ENCODE measurements around the gene PAQR5.
A peak's percentile ranks its signal among the peaks of the same experiment; 100 is the strongest.

The PAQR5 gene

GRCh38 chr15:69452692-69453521, 154.2 kb downstream of the PAQR5 start, which contains the start of gene RPLP1:
Gene RPLP1, plus strand, starts transcription at chr15:69452818. Its CDS starts 131 bp downstream, at chr15:69452949.
- H3K18ac ChIP-seq (ENCODE audit: low read depth in 1 of 2, low read length in 2 of 2) = peak within 1 kb of the TSS; percentile 76 to 87
- no peak within 1 kb of the TSS for H2AK5ac ChIP-seq (ENCODE audit: low read length, severe bottlenecking)
- peak within 1 kb of the TSS; percentile 90 to 92 for H3K4me3 ChIP-seq (ENCODE audit: insufficient read depth in 1 of 2, low read depth in 1 of 2, low read length in 2 of 2)
- peak within 1 kb of the TSS; percentile 71 to 84 for H3K4ac ChIP-seq (ENCODE audit: low read depth in 1 of 2, low read length in 2 of 2)
- WGBS = under 1% methylated on average over 77 of the region's 77 CpGs
- H3K27ac ChIP-seq (ENCODE audit: low read length, poor library complexity, severe bottlenecking) = peak within 1 kb of the TSS; percentile 69
- no peaks in the 10 kb centered on the region for H3K9me3 ChIP-seq (ENCODE audit: control insufficient read depth, low read length)
- H3K9ac ChIP-seq (ENCODE audit: low read length) = peak within 1 kb of the TSS; percentile 92
- peak within 1 kb of the TSS; percentile 30 for H2AFZ ChIP-seq (ENCODE audit: low read depth, low read length)
- H3K79me1 ChIP-seq (replicated peaks; ENCODE audit: low read length, poor library complexity, severe bottlenecking) = peaks cover 5% of the 10 kb centered on the region
- H4K8ac ChIP-seq (ENCODE audit: low read length) = peak within 1 kb of the TSS; percentile 74
- H3K27me3 ChIP-seq (ENCODE audit: control insufficient read depth in 1 of 2, insufficient read depth in 1 of 2, low read length in 2 of 2) = no peaks in the 10 kb centered on the region
- peak within 1 kb of the TSS in 1 of 2 experiments; percentile 23 for H3K23ac ChIP-seq (ENCODE audit: low read length in 2 of 2)
- H2BK120ac ChIP-seq (ENCODE audit: low read depth, low read length) = no peak within 1 kb of the TSS
- H2BK15ac ChIP-seq (ENCODE audit: low read depth, poor library complexity, severe bottlenecking) = peak within 1 kb of the TSS; percentile 82
- H3K4me2 ChIP-seq (ENCODE audit: low read length, poor library complexity, severe bottlenecking) = peak within 1 kb of the TSS; percentile 67
- H3K14ac ChIP-seq (ENCODE audit: low read length in 2 of 2) = peak within 1 kb of the TSS in 1 of 2 experiments; percentile 93
- H2BK5ac ChIP-seq (ENCODE audit: low read depth, low read length, poor library complexity, severe bottlenecking) = peak within 1 kb of the TSS; percentile 68
- no peak within 1 kb of the TSS for H2BK12ac ChIP-seq (ENCODE audit: low read length in 2 of 2)
- peaks cover 11 to 43% of the 10 kb centered on the region in 2 experiments for H3K36me3 ChIP-seq (ENCODE audit: control insufficient read depth in 1 of 2, insufficient read depth in 2 of 2, low read depth in 1 of 2, low read length in 2 of 2)
- no peak within 1 kb of the TSS for H4K91ac ChIP-seq (ENCODE audit: low read length)
- peaks cover 9% of the 10 kb centered on the region for H3K4me1 ChIP-seq (ENCODE audit: control insufficient read depth, insufficient read depth, low read depth, low read length)
- DNase-seq = peak; percentile 96

DNA sequence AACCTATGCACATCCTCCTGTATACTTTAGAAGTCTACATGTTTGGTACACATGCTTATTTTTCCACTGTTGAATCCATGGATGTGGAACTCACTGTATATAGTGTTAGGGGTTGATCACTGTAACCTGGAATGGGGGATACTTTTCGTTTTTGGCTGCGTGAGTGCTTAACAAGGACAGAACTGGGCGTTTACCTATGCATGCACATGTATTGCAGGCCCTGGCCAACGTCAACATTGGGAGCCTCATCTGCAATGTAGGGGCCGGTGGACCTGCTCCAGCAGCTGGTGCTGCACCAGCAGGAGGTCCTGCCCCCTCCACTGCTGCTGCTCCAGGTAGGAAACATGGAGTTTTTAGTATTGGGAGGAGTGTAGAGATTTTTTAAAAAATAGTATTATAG, 156.2 kb downstream of the PAQR5 start:
- Histone ChIP-seq H2AFZ (ENCODE audit: low read depth, low read length) (no peak overlapping the region), H3K23ac (ENCODE audit: low read length in 2 of 2) (peak overlapping the region; percentile 9 to 10), H2BK120ac (ENCODE audit: low read depth, low read length) (no peak overlapping the region), H3K27ac (ENCODE audit: low read length, poor library complexity, severe bottlenecking) (no peak overlapping the region), H3K9me3 (ENCODE audit: control insufficient read depth, low read length) (no peaks in the 10 kb centered on the region), H4K8ac (ENCODE audit: low read length) (no peak overlapping the region), H3K79me1 (replicated peaks; ENCODE audit: low read length, poor library complexity, severe bottlenecking) (peaks cover 5% of the 10 kb centered on the region), H3K4me3 (ENCODE audit: insufficient read depth in 1 of 2, low read depth in 1 of 2, low read length in 2 of 2) (peak overlapping the region in 1 of 2 experiments; percentile 90), H2AK5ac (ENCODE audit: low read length, severe bottlenecking) (no peak overlapping the region), H3K36me3 (ENCODE audit: control insufficient read depth in 1 of 2, insufficient read depth in 2 of 2, low read depth in 1 of 2, low read length in 2 of 2) (peaks cover 11 to 44% of the 10 kb centered on the region in 2 experiments), H3K18ac (ENCODE audit: low read depth in 1 of 2, low read length in 2 of 2) (no peak overlapping the region), H4K91ac (ENCODE audit: low read length) (no peak overlapping the region), H3K4ac (ENCODE audit: low read depth in 1 of 2, low read length in 2 of 2) (no peak overlapping the region), H3K14ac (ENCODE audit: low read length in 2 of 2) (no peak overlapping the region), H3K9ac (ENCODE audit: low read length) (peak overlapping the region; percentile 60), H2BK12ac (ENCODE audit: low read length in 2 of 2) (no peak overlapping the region), H3K4me2 (ENCODE audit: low read length, poor library complexity, severe bottlenecking) (peak overlapping the region; percentile 53), H3K27me3 (ENCODE audit: control insufficient read depth in 1 of 2, insufficient read depth in 1 of 2, low read length in 2 of 2) (no peaks in the 10 kb centered on the region), H2BK15ac (ENCODE audit: low read depth, poor library complexity, severe bottlenecking) (no peak overlapping the region), H2BK5ac (ENCODE audit: low read depth, low read length, poor library complexity, severe bottlenecking) (no peak overlapping the region), H3K4me1 (ENCODE audit: control insufficient read depth, insufficient read depth, low read depth, low read length) (peaks cover 9% of the 10 kb centered on the region)
- WGBS = 58% methylated on average over 5 of the region's 5 CpGs
- DNase-seq = no peak

GRCh38 chr15:69456208-69457166, 157.8 kb downstream of the PAQR5 start:
- Histone ChIP-seq H3K36me3 (ENCODE audit: control insufficient read depth in 1 of 2, insufficient read depth in 2 of 2, low read depth in 1 of 2, low read length in 2 of 2) (peaks cover 11 to 44% of the 10 kb centered on the region in 2 experiments), H3K4me3 (ENCODE audit: insufficient read depth in 1 of 2, low read depth in 1 of 2, low read length in 2 of 2) (no peak overlapping the region), H3K23ac (ENCODE audit: low read length in 2 of 2) (no peak overlapping the region), H2AK5ac (ENCODE audit: low read length, severe bottlenecking) (no peak overlapping the region), H3K79me1 (replicated peaks; ENCODE audit: low read length, poor library complexity, severe bottlenecking) (peaks cover 5% of the 10 kb centered on the region), H3K4ac (ENCODE audit: low read depth in 1 of 2, low read length in 2 of 2) (no peak overlapping the region), H4K8ac (ENCODE audit: low read length) (no peak overlapping the region), H3K18ac (ENCODE audit: low read depth in 1 of 2, low read length in 2 of 2) (no peak overlapping the region), H4K91ac (ENCODE audit: low read length) (no peak overlapping the region), H3K4me2 (ENCODE audit: low read length, poor library complexity, severe bottlenecking) (no peak overlapping the region), H2BK15ac (ENCODE audit: low read depth, poor library complexity, severe bottlenecking) (no peak overlapping the region), H3K27me3 (ENCODE audit: control insufficient read depth in 1 of 2, insufficient read depth in 1 of 2, low read length in 2 of 2) (no peaks in the 10 kb centered on the region), H3K9ac (ENCODE audit: low read length) (no peak overlapping the region), H3K4me1 (ENCODE audit: control insufficient read depth, insufficient read depth, low read depth, low read length) (peaks cover 8% of the 10 kb centered on the region), H2BK120ac (ENCODE audit: low read depth, low read length) (no peak overlapping the region), H2BK5ac (ENCODE audit: low read depth, low read length, poor library complexity, severe bottlenecking) (no peak overlapping the region), H3K9me3 (ENCODE audit: control insufficient read depth, low read length) (no peaks in the 10 kb centered on the region), H2AFZ (ENCODE audit: low read depth, low read length) (no peak overlapping the region), H3K27ac (ENCODE audit: low read length, poor library complexity, severe bottlenecking) (no peak overlapping the region), H2BK12ac (ENCODE audit: low read length in 2 of 2) (no peak overlapping the region), H3K14ac (ENCODE audit: low read length in 2 of 2) (no peak overlapping the region)
- WGBS = 97% methylated on average over 12 of the region's 13 CpGs
- DNase-seq = no peak
